Activated CD4-positive, alpha-beta T cell treated with anti-CD3 and anti-CD28 coated beads, Interleukin-2, amount 50 U/mL, for 4 hours (primary cell): Measurements from ENCODE around the gene FKBP5.
"Not testable (repeated sequence)": the region's sequence is repeated elsewhere in the genome, so short reads cannot be mapped to it uniquely, and the experiment has no call there.

Experiments
- DNase-seq, 2 experiments: peaks; one replicate each; pipeline ENCODE4 v3.0.0-alpha.2; 2020

FKBP5 gene

GRCh38 chr6:35723587-35723986 is 34.9 kb upstream of the FKBP5 start:
- DNase-seq = no peak

GRCh38 chr6:35722121-35722761 is 33.5 kb upstream of the FKBP5 start:
- DNase-seq = no peak

- DNase-seq = no peak
Observed at GRCh38 chr6:35719830-35720733, 31.4 kb upstream of the FKBP5 start.

GRCh38 chr6:35719404-35719829 is 30.7 kb upstream of the FKBP5 start:
- no peak for DNase-seq

GRCh38 chr6:35718911-35719381 is 30.2 kb upstream of the FKBP5 start:
- no peak for DNase-seq

GRCh38 chr6:35718375-35718736 is 29.6 kb upstream of the FKBP5 start:
- no peak for DNase-seq

- DNase-seq = no peak
Observed at GRCh38 chr6:35717449-35718374, 29.0 kb upstream of the FKBP5 start.

- no peak for DNase-seq
Observed at GRCh38 chr6:35716798-35717197, 28.1 kb upstream of the FKBP5 start.

- DNase-seq = no peak
Observed at GRCh38 chr6:35713006-35713767, 24.5 kb upstream of the FKBP5 start.

GRCh38 chr6:35711731-35712130 is 23.0 kb upstream of the FKBP5 start:
- DNase-seq = no peak

- no peak for DNase-seq
Observed at GRCh38 chr6:35710241-35710847, 21.6 kb upstream of the FKBP5 start.

- DNase-seq = no peak
Observed at GRCh38 chr6:35708585-35708984, 19.9 kb upstream of the FKBP5 start.

- no peak for DNase-seq
Observed at GRCh38 chr6:35707714-35708407, 19.1 kb upstream of the FKBP5 start.

GRCh38 chr6:35706468-35706867 is 17.8 kb upstream of the FKBP5 start:
- no peak for DNase-seq

- DNase-seq = no peak
Observed at GRCh38 chr6:35703554-35703953, 14.8 kb upstream of the FKBP5 start.

GRCh38 chr6:35698858-35699257 is 10.1 kb upstream of the FKBP5 start:
- DNase-seq = no peak

- not testable (repeated sequence) for DNase-seq
Observed at GRCh38 chr6:35698430-35698829, 9.7 kb upstream of the FKBP5 start.

GRCh38 chr6:35694462-35694861 is 5.7 kb upstream of the FKBP5 start:
- no peak for DNase-seq

- no peak for DNase-seq
Observed at GRCh38 chr6:35691027-35691824, 2.5 kb upstream of the FKBP5 start.

- DNase-seq = no peak
Observed at GRCh38 chr6:35690484-35690883, 1.8 kb upstream of the FKBP5 start.
